GM21529 (cell line): ENCODE measurements around the gene AREL1.

ENCODE experiments used
- ATAC-seq: cut with Tn5 transposase; IDR thresholded peaks from one replicate; pipeline ENCODE4 v1.9.1; 2021; ENCODE audit not compliant: unreplicated experiment

The AREL1 gene

DNA sequence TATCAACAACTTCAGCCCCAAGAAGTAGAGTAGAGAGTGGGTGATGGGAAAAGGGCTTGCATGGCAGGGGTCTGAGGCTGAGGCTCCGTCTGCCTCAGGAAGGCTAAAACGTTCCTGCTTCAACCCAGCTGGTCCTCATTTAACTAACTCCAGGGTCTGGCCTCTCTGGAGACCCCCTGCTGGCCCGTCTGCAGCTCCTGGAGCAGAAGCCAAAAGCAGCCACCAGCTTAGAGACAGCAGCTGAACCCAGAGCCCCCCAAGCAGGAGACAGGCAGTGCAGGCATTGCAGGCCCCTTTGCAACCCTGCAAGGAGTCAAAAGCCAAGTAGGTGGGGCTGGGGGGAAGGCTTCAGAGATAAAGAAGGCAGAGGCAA is 75.7 kb downstream of the AREL1 start:
- ATAC-seq, result no peak

DNA sequence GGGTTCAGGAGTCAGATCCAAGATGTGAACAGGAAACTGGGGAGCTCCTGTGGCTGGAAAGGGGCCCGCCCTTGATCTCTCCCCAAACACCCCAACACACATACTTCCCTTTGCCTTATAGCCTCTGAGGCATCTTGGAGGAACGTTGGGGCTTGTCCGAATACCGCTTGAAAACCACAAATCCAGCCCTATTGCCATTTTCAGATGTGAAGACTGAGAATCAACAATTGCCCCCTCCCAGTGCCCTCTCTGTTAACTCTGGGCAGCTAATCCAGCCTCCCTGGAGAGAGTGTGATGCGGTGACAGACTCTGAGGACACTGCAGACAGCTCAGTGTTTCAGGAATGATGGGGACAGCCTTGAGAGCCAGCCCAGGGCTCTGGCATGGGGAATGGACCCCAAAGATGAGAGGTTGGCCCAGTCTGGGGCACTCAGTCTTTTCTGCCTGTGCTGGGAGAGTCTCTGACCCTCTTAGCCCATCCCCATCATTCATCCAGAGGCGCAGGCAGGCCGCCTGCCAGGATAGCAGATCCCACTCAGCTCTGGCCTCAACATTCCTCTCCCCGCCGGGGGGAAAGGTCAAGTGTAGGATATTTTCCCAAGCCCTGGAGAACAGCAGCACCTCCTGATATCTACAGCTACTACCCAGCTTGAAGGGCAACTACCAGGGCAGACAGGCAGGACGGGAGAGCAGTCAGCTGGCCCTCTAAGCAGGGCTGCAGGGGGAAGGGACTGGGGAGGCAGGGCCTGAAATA is 76.3 kb downstream of the AREL1 start:
- no peak for ATAC-seq

GRCh38 chr14:74635847-74636246 is 77.0 kb downstream of the AREL1 start:
- no peak for ATAC-seq

DNA sequence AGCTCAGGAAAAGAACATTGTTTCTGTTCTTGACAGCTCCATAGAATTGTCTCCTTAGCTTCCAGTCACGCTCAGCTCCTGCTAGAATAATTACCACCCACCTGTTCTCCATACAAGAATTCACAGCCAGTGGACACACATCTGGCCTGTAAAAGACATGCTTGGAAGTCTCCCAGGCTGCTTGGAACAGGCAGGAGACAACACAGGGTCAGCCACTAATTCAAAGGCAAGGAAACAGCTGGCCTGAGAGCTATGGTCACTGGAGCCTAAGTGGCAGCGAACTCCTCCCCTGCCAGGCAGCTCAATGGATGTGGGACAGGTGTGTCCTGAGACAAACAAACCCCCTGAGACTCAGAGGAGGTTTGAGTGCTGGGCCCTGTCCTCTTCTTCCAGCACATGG is 77.9 kb downstream of the AREL1 start:
- no peak for ATAC-seq

DNA sequence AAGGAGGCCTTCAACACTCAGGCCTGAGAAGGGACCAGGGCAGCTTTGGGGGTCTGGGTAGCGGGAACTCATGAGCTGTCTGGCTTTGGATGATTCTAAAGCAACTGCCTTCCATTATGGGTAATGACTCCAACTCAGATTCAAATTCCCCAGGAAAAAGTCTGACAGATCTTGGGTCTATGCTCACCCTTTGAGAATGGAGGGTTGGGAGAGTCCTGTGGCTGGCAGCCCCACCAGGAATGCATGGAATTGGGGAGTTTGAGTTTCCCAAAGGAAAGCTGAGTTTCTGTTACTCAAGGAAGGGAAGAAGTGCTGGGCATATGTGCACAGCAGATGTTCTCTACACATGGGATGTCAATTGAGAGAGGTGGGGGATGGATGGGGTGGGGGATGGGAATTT is 78.4 kb downstream of the AREL1 start:
- ATAC-seq, result no peak

DNA sequence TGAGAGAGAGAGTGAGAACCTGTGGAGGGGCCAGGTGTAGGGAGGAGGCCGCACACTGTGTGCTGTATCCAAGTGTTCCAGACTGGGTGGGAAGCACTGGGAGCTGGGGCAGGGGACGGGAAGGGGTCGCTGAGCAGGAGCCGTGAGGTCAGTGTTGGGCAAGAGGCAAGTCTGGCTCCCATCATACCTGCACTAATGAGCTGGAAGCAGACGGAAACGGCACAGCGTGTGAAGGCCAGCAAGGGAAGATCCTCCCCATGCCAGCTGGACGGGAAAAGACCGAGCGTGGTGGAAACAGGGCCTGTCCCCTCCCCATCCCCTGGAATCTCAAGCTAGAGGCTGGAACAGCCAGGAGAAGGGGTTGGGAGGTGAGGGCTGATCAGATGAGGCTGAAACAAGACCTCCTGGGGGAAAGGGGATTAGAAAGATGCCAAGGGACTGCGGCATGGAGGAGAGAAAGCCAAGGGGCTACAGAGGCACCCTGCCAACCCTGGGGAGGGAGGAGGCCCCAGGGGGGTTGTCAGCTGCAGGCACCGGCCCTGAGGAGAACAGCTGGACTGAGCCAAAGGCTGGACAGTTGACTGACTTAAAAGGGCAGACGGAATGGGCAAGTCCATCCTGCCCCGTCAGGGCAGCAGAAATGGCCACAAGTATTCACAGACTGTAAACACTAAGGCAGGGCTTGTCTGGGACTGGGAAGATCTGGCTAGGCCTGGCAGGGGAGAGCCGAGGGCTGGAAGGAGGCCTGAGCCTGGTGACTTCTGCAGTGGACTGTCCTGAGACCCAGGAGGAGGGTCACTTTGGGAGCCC is 81.8 kb downstream of the AREL1 start:
- ATAC-seq, result no peak

GRCh38 chr14:74628418-74628817 is 84.5 kb downstream of the AREL1 start:
- no peak for ATAC-seq

GRCh38 chr14:74627076-74627475 is 85.8 kb downstream of the AREL1 start:
- no peak for ATAC-seq

DNA sequence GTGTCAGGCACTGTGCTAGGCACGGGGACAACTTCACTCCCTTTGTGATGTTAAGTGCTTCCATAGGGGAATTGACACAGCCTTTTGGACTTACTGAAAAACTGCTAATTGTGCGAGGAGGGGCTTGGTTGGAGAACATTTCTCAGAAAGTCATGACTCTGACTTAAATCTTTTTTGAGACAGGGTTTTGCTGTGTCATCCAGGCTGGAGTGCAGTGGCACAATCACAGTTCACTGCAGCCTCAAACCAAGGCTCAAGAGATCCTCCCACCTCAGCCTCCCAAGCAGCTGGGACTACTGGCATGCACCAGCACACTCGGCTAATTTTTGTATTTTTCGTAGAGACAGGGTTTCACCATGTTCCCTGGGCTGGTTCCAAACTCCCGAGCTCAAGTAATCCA is 90.6 kb downstream of the AREL1 start:
- no peak for ATAC-seq

GRCh38 chr14:74621556-74621955 is 91.3 kb downstream of the AREL1 start:
- no peak for ATAC-seq

DNA sequence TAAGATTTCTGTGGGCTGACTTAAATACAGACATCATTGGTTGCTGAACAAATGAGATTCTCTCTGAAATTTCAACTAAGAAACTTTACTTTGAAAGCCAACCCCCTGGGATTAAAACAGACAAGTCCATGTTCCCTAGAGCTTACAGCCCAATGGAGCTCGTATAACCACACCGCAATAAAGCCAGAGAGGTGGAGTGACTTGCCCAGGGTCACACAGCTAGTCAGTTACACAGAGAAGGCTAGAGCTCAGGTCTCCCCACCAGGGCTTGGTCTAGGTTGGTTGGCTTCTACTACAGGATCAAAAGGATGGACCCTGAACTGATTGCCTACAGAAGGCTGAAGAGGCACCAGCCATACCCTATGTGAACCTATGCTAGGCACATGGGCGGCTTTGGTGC is 92.0 kb downstream of the AREL1 start:
- ATAC-seq, result no peak

DNA sequence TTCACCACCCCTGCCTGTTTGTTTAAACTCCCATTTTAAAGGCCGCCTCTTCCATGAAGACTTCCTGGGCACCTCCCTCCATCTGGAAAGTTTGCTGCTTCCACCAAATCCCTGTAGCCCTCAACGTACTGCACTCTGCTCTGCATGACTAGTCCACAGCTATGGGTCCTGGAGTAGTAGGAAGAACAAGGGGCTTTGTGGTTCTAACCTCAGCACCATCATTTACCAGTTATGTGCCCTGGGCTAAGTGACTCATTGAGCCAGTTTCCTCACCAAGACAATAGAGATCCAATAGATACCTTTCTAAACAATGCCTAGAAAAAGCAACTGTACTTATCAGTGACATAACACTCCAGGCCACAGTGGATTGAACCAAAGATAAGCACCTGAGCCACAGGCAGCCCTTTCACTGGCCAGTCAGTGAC is 92.4 kb downstream of the AREL1 start:
- ATAC-seq, result no peak

GRCh38 chr14:74619672-74620131 is 93.2 kb downstream of the AREL1 start:
- ATAC-seq, result no peak

DNA sequence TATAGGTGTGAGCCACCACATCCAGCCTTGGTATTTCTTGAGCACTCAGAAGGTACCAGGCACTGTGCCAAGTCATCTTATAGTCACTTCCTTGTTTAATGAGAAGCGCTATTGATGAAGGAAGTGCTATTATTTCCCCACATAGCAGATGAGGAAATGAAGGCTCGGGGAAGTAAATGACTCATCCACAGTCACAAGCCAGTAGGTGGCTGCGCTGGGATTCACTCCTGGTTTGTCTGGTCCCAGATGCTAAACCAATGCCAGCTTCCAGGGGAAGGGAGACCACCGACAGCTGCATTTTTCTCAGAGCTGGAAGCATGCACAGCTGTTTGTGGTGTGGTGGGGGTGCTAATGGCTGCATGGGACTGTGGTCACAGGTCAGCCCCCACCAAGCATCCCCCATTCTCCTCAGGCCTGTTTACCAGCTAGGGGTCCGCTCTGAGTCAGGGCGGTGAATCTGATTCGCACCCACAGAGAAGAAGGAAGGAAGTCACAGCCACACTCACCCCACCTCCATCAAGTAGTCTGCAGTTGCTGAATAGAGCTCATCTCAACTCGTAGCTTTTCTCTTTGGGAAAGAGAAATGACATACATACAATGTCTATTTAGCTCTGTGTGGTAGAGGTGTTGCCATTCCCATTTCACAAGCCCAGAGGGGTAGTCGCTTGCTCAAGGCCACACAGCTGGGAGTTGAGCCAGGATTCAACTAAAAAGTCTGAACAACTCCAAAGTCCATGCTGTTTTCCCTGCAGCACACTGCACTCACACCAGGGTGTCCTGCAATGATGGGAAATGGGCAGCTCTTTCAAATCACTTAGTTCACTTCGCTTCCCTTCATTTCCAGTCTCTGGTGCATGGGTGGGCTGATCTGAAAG is 94.6 kb downstream of the AREL1 start:
- ATAC-seq, result no peak

GRCh38 chr14:74616996-74617700 is 95.7 kb downstream of the AREL1 start:
- ATAC-seq, result no peak

DNA sequence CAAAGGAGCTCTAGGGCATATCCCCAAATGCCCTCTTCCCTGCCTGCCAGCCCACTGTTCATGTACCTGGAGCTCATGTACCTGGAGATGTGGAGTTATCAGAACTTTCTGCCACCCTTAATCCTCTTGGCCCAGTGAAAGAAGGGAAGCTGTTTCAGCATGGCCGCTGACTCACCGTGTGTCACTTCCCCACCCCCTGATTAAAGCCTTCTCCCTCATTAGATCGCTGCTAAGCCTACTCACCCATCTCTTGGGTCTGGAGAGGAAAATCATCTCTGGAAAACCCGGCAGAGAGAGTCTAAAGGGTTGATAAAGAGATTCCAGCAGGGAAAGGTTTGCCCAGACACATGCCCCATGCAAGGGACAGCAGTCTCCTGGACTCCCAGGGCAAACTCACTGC is 96.4 kb downstream of the AREL1 start:
- no peak for ATAC-seq

DNA sequence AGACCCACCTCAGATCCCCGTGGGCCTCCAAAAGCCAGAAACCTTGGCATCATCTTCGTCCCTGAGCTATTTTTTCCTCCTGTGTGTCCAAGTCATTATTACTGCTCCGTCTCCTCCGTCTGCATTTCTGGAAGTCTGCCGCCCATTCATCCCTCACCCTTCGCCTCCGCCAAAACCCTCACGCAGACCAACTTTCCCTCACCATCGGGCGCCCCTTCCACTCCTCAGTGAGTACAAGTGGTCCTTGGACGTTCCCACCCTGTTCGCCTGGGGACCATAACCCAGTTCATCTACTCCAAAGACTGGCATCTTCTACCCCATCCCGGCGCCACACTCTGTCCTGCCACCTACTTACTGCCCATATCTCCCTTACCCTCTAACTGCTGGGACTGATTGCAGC is 97.1 kb downstream of the AREL1 start:
- ATAC-seq, result no peak

- no peak for ATAC-seq
These were observed 98.1 kb downstream of the AREL1 start for GRCh38 chr14:74614508-74615495.

DNA sequence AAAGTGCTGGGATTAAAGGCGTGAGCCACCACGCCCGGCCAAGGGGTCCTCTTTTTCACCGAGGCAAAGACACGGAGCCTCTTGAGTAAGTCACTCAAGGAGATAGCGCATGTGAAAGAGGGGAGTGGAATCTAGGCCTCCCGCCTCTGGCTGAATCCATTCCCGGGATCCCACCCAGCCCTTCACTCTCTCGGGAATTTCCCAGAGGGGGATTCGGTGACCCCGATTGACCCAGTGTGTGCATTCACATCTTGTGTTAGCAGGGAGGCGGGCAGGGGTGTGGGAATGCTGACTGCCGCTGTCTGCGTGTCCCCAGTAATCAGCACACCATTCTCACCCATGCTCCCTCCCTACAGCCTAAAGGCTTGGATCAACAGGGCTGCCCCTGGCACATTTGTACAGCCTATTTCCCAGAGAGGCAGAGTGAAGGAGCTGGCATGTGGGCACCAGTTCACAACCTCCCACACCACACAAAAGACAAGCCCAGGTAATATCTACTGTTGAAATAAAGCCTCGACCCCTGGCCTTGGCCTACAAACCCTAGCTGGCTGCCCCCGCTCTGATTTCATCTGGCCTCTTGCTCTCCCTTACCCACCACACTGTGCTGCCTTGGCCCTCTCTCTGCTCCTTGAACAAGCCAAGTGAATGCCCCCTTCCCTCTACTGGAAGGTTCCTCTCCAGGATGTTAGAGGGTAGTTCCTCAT is 99.5 kb downstream of the AREL1 start:
- no peak for ATAC-seq
